ENCODE measurements around the gene NR2F1. TPM values are rescaled to one million over a fixed set of nuclear protein-coding genes. Genes with fewer than 3 reads are reported as not detected.
A peak's percentile ranks its signal among the peaks of the same experiment; 100 is the strongest.

The NR2F1 gene
- total RNA-seq, 1 experiment from 2014 or later, result 1.4 TPM

GRCh38 chr5:93585041-93585766, 2.2 kb downstream of the NR2F1 start:
- H3K27me3 Mint-ChIP-seq (ENCODE audit: insufficient read depth, unreplicated experiment), result no peaks in the 10 kb centered on the region
- TF ChIP-seq, protein P1, sequence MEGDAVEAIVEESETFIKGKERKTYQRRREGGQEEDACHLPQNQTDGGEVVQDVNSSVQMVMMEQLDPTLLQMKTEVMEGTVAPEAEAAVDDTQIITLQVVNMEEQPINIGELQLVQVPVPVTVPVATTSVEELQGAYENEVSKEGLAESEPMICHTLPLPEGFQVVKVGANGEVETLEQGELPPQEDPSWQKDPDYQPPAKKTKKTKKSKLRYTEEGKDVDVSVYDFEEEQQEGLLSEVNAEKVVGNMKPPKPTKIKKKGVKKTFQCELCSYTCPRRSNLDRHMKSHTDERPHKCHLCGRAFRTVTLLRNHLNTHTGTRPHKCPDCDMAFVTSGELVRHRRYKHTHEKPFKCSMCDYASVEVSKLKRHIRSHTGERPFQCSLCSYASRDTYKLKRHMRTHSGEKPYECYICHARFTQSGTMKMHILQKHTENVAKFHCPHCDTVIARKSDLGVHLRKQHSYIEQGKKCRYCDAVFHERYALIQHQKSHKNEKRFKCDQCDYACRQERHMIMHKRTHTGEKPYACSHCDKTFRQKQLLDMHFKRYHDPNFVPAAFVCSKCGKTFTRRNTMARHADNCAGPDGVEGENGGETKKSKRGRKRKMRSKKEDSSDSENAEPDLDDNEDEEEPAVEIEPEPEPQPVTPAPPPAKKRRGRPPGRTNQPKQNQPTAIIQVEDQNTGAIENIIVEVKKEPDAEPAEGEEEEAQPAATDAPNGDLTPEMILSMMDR (IDR thresholded peaks at IDR 0.05; ENCODE audit: unreplicated experiment), result no peak
- no peak overlapping the region for H3K27ac Mint-ChIP-seq (ENCODE audit: low read depth, unreplicated experiment)
- POLR2A ChIA-PET, result no interaction called here
- intact Hi-C loops (cut with micrococcal nuclease), result loop anchor here (10.0 kb wide), 1 partner anchor 150 kb away; no protein-coding TSS in a partner anchor
- CTCF ChIA-PET, result interaction anchor here (0.6 to 3.1 kb wide), 4 partner anchors 22 to 990 kb away, joined by 3 to 13 read pairs (median 4); no protein-coding TSS in a partner anchor
- no TSS peak for BruUV-seq (replicated peaks)
- H3K4me3 Mint-ChIP-seq (ENCODE audit: unreplicated experiment), result no peak overlapping the region
- H3K4me1 Mint-ChIP-seq (ENCODE audit: insufficient read depth, unreplicated experiment), result peaks cover 10% of the 10 kb centered on the region
- no peaks in the 10 kb centered on the region for H3K9me3 Mint-ChIP-seq (ENCODE audit: unreplicated experiment)
- DNase-seq (ENCODE audit: unreplicated experiment), result peak; percentile 51
- no peaks in the 10 kb centered on the region for H3K36me3 Mint-ChIP-seq (ENCODE audit: insufficient read depth, unreplicated experiment)

- H3K9me3 Mint-ChIP-seq (ENCODE audit: unreplicated experiment), result no peaks in the 10 kb centered on the region
- peak; percentile 8 for DNase-seq (ENCODE audit: unreplicated experiment)
- intact Hi-C loops (cut with micrococcal nuclease), result loop anchor here (10.0 kb wide), 1 partner anchor 151 kb away; no protein-coding TSS in a partner anchor
- H3K27me3 Mint-ChIP-seq (ENCODE audit: insufficient read depth, unreplicated experiment), result no peaks in the 10 kb centered on the region
- peaks cover 5% of the 10 kb centered on the region for H3K4me1 Mint-ChIP-seq (ENCODE audit: insufficient read depth, unreplicated experiment)
- ChIA-PET POLR2A (no interaction called here), CTCF (interaction anchor here (0.6 to 3.1 kb wide), 4 partner anchors 22 to 991 kb away, joined by 3 to 13 read pairs (median 4); no protein-coding TSS in a partner anchor)
- H3K27ac Mint-ChIP-seq (ENCODE audit: low read depth, unreplicated experiment), result no peak overlapping the region
- no TSS peak for BruUV-seq (replicated peaks)
- no peaks in the 10 kb centered on the region for H3K36me3 Mint-ChIP-seq (ENCODE audit: insufficient read depth, unreplicated experiment)
- H3K4me3 Mint-ChIP-seq (ENCODE audit: unreplicated experiment), result no peak overlapping the region
- TF ChIP-seq, protein P1 (IDR thresholded peaks at IDR 0.05; ENCODE audit: unreplicated experiment), result no peak
Measured at GRCh38 chr5:93585767-93586385, 2.9 kb downstream of the NR2F1 start.

DNA sequence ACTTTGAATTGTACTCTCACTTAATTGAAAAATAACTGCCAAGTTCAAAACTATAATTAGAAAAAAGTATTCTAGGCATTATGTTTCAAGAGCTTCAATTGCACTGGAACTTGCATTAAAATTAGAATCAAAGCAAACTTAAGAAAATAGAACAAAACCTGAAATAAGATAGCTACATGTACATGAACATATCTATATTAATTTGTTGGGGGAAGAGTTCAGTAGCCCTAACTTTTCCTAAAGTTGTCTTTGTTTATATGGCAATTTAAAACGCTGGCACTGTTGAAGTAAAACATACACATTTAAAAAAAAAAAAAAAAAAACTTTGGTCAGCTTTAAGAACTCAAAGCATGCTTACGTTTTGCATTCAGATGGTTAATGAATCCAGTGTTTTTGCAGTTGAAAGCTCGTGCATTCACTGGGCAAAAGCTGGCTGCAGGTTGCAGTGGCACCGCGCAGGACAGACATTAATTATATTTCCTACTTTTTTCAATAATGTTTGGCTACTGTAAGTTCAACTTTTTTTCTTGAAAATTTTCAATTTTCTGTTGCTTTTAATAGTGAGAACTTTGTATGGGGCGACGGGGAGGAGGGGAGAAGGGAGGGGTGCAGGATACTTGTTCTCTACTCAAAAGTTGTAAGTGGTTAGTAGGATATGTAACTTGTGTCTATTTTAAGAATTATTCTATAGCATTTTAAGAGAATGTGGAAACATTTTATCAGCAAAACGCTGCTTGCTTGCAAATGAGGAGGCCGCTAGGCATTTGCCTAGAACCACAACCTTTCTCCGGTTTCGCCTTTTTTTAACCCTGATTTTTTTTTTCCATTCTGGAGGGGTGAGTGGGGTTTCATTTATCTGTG, 3.9 kb downstream of the NR2F1 start:
- Mint-ChIP-seq H3K27ac (ENCODE audit: low read depth, unreplicated experiment) (no peak overlapping the region), H3K27me3 (ENCODE audit: insufficient read depth, unreplicated experiment) (no peaks in the 10 kb centered on the region)

More for the DNA sequence above, 3.9 kb downstream of the NR2F1 start:
- DNase-seq (ENCODE audit: unreplicated experiment), result no peak
- H3K4me1 Mint-ChIP-seq (ENCODE audit: insufficient read depth, unreplicated experiment), result peaks cover 5% of the 10 kb centered on the region
- TF ChIP-seq, protein P1 (IDR thresholded peaks at IDR 0.05; ENCODE audit: unreplicated experiment), result no peak
- no peaks in the 10 kb centered on the region for H3K36me3 Mint-ChIP-seq (ENCODE audit: insufficient read depth, unreplicated experiment)
- POLR2A ChIA-PET, result interaction anchor here (0.6 kb wide), 1 partner anchor 464 kb away, joined by 3 read pairs; no protein-coding TSS in a partner anchor
- no peaks in the 10 kb centered on the region for H3K9me3 Mint-ChIP-seq (ENCODE audit: unreplicated experiment)
- BruUV-seq (replicated peaks), result no TSS peak
- CTCF ChIA-PET, result interaction anchor here (0.6 to 3.1 kb wide), 4 partner anchors 21 to 236 kb away, joined by 3 to 13 read pairs (median 4); no protein-coding TSS in a partner anchor
- no peak overlapping the region for H3K4me3 Mint-ChIP-seq (ENCODE audit: unreplicated experiment)
- intact Hi-C loops (cut with micrococcal nuclease), result loop anchor here (10.0 kb wide), 1 partner anchor 152 kb away; no protein-coding TSS in a partner anchor
